Activated CD4-positive, alpha-beta T cell treated with anti-CD3 and anti-CD28 coated beads for 36 hours (primary cell): ENCODE results near the gene INO80E. TPM values are rescaled to one million over a fixed set of nuclear protein-coding genes. Genes with fewer than 3 reads are reported as not detected.

Source experiments
- ATAC-seq: fragments of 200-7000 bp; cut with Tn5 transposase; one replicate; pipeline ENCODE4 v1.10.0; 2021; ENCODE audit warnings: mild to moderate bottlenecking, moderate library complexity
- CTCF ChIA-PET: fragments of 350-600 bp; sonication (Branson Sonifier 250); formaldehyde crosslinking; loops from one replicate; lab custom pipeline; 2021; ENCODE audit warnings: antibody characterized with exemption; lab: Charles Lee
- POLR2A ChIA-PET: fragments of 350-600 bp; sonication (Branson Sonifier 250); formaldehyde crosslinking; loops from one replicate; lab custom pipeline; 2021; ENCODE audit warnings: antibody characterized with exemption, inconsistent platforms; lab: Charles Lee
- DNase-seq: peaks from one replicate; pipeline ENCODE4 v3.0.0-alpha.2; 2020
- H3K27ac Mint-ChIP-seq: one replicate; pipeline ENCODE4 v1.8.0; 2021; ENCODE audit warnings: mixed read lengths
- H3K27me3 Mint-ChIP-seq: one replicate; pipeline ENCODE4 v1.8.0; 2021; ENCODE audit warnings: mixed read lengths
- H3K36me3 Mint-ChIP-seq: one replicate; pipeline ENCODE4 v1.8.0; 2021; ENCODE audit warnings: low read depth, mixed read lengths
- H3K4me1 Mint-ChIP-seq: one replicate; pipeline ENCODE4 v1.8.0; 2021; ENCODE audit warnings: mixed read lengths
- H3K4me3 Mint-ChIP-seq: one replicate; pipeline ENCODE4 v1.8.0; 2021; ENCODE audit warnings: mild to moderate bottlenecking, moderate library complexity, mixed read lengths
- H3K9me3 Mint-ChIP-seq: one replicate; pipeline ENCODE4 v1.8.0; 2021; ENCODE audit warnings: low read depth, mixed read lengths
- intact Hi-C, 2 experiments: fragments of 100-400 bp; cut with DNase I in 1 of 2; cut with micrococcal nuclease in 1 of 2; formaldehyde crosslinking; loops; one replicate each; pipeline versions ENCODE4 v1.14.2 to v1.15.1; 2022 to 2024; cut with DNase I, micrococcal nuclease
- total RNA-seq, 2 experiments: library from RNA; stranded (reverse); gene quantifications; one replicate each; pipeline ENCODE4 v1.2.3, GENCODE V29; 2021

Gene INO80E
- total RNA-seq, 2 experiments from 2014 or later: 80.1 to 106 TPM

DNA sequence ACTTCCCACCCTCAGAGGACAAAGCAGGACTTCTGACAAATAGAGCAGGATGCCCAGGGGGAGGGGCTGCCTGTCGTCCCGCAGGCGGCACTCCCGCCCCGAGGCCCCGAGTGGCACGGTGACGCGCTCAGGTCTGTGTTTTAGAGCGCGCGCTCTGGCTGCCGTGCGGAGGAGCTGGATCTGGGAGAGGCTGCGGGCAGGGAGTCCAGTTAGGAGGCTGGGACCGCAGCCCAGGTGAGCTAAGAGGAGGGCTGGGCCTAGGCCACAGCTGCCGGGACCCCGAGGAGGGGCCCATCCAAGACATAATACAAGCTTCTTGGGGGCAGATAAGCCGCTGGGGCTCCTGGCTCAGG is 8.4 kb downstream of the INO80E start:
- ChIA-PET CTCF (interaction anchor here (1.3 to 2.0 kb wide), 2 partner anchors 305 to 313 kb away, joined by 3 to 12 read pairs; no protein-coding TSS in a partner anchor), POLR2A (interaction anchor here (0.5 to 0.6 kb wide), 3 partner anchors 344 to 733 kb away, joined by 3 to 4 read pairs (median 3); no protein-coding TSS in a partner anchor)
- intact Hi-C loops: no loop called here
- ATAC-seq (no peak), DNase-seq (no peak)
- no peak overlapping the region for H3K27ac Mint-ChIP-seq
- peaks cover 3% of the 10 kb centered on the region for H3K27me3 Mint-ChIP-seq
- peaks cover 16% of the 10 kb centered on the region for H3K36me3 Mint-ChIP-seq
- H3K9me3 Mint-ChIP-seq: no peaks in the 10 kb centered on the region
- peaks cover 6% of the 10 kb centered on the region for H3K4me1 Mint-ChIP-seq
- H3K4me3 Mint-ChIP-seq: no peak overlapping the region

DNA sequence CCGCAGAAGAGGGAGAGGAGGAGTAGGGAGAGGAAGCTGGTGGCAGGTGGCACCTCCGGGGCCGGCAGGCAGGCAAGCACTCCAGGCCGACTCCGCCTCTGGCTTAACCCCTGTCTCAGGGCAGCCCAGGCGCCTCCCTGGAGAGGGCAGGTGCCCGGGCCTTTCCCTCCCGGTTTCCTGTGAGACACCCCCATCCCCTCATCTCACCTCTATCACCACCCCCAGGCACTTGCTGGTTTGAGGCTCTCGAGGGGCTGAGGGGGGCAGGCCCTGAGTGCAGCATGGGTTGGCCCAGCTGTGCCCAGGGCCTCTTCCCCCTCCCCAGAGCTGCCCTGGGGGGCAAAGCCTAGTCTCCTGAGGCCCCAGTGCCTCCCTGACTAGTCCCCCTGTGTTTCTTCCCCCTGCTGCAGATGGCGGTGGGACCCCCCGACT is 8.8 kb downstream of the INO80E start:
- POLR2A ChIA-PET: interaction anchor here (0.5 to 0.6 kb wide), 2 partner anchors 344 to 733 kb away, joined by 3 read pairs; no protein-coding TSS in a partner anchor
- peak; percentile 21 for ATAC-seq

DNA sequence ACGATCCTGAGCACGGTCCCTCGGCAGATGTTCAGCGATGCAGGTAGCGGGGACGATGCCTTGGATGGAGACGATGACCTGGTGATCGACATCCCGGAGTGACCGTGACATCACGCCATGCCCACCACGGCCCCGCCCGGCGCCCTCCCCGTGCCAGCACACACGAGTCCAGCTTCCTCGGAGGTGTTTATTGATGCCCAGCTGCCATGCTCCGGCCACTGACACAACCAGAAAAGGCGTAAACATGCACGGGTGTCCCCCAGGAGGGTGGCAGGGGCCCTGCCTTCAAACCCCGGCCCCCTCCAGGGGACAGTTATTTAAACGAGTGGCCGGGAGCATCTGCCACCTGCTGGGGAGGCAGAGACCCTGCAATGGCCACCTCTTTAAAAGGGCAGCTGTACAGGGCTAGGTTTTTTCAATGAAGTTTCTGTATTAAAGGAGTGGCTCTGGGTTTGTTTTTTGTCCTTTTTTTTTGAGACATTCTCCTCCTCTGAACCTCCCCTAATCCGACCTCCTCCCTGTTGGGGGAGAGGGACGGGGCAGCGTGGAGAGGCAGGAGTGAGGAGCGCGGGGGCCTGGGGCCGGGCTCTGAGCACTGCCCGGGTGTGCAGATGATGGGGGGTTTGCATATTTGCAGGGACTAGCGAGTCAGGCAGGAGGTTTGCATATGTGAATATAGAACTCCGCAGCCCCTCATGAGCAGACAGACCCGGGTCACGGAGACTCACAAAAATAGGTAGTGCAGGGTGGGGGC is 9.5 kb downstream of the INO80E start:
- POLR2A ChIA-PET: interaction anchor here (0.6 kb wide), 1 partner anchor 80 kb away, joined by 4 read pairs; no protein-coding TSS in a partner anchor

More for the DNA sequence above, 8.8 kb downstream of the INO80E start:
- intact Hi-C loops: no loop called here
- Mint-ChIP-seq H3K27ac (no peak overlapping the region), H3K4me3 (no peak overlapping the region), H3K27me3 (peaks cover 6% of the 10 kb centered on the region), H3K36me3 (peaks cover 12% of the 10 kb centered on the region), H3K9me3 (no peaks in the 10 kb centered on the region), H3K4me1 (peaks cover 3% of the 10 kb centered on the region)
- CTCF ChIA-PET: interaction anchor here (0.6 to 2.0 kb wide), 4 partner anchors 15 to 313 kb away, joined by 3 to 12 read pairs (median 3); no protein-coding TSS in a partner anchor
- DNase-seq: no peak

DNA sequence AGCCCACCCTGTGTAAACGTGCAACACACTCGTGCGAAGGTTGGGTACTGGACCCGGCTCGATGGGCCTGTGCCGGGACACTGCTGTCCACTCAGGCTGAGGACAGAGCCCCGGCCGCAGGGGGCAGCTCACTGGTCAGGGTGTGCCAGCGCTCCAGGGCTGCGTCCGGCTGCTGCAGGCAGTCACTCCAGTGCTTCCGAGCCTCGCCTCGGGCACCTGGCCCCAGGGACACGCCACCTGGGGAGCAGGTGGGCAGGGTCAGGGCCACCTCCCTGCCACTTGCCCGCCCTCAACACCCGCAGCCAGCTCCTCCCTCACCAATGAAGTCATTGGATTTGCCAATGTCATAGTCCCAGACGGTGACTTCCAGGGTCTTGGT is 10.0 kb downstream of the INO80E start:
- ATAC-seq (no peak), DNase-seq (no peak)
- POLR2A ChIA-PET: interaction anchor here (0.6 kb wide), 1 partner anchor 80 kb away, joined by 4 read pairs; no protein-coding TSS in a partner anchor
- Mint-ChIP-seq H3K27me3 (peaks cover 11% of the 10 kb centered on the region), H3K36me3 (peaks cover 8% of the 10 kb centered on the region), H3K27ac (no peak overlapping the region), H3K4me3 (no peak overlapping the region), H3K4me1 (peaks cover 7% of the 10 kb centered on the region), H3K9me3 (no peaks in the 10 kb centered on the region)
- CTCF ChIA-PET: interaction anchor here (0.6 to 2.0 kb wide), 7 partner anchors 10 to 308 kb away, joined by 3 to 12 read pairs (median 3); partner anchors contain the start of genes HIRIP3 and INO80E
- intact Hi-C loops: no loop called here

More for the DNA sequence above, 9.5 kb downstream of the INO80E start:
- no peak overlapping the region for H3K4me3 Mint-ChIP-seq
- intact Hi-C loops: no loop called here
- CTCF ChIA-PET: interaction anchor here (0.6 to 2.0 kb wide), 7 partner anchors 10 to 307 kb away, joined by 3 to 12 read pairs (median 3); partner anchors contain the start of genes HIRIP3 and INO80E
- peaks cover 10% of the 10 kb centered on the region for H3K27me3 Mint-ChIP-seq
- H3K4me1 Mint-ChIP-seq: peaks cover 6% of the 10 kb centered on the region
- ATAC-seq (peak; percentile 73), DNase-seq (peak; percentile 65)
- H3K27ac Mint-ChIP-seq: no peak overlapping the region
- no peaks in the 10 kb centered on the region for H3K9me3 Mint-ChIP-seq
- peaks cover 9% of the 10 kb centered on the region for H3K36me3 Mint-ChIP-seq

DNA sequence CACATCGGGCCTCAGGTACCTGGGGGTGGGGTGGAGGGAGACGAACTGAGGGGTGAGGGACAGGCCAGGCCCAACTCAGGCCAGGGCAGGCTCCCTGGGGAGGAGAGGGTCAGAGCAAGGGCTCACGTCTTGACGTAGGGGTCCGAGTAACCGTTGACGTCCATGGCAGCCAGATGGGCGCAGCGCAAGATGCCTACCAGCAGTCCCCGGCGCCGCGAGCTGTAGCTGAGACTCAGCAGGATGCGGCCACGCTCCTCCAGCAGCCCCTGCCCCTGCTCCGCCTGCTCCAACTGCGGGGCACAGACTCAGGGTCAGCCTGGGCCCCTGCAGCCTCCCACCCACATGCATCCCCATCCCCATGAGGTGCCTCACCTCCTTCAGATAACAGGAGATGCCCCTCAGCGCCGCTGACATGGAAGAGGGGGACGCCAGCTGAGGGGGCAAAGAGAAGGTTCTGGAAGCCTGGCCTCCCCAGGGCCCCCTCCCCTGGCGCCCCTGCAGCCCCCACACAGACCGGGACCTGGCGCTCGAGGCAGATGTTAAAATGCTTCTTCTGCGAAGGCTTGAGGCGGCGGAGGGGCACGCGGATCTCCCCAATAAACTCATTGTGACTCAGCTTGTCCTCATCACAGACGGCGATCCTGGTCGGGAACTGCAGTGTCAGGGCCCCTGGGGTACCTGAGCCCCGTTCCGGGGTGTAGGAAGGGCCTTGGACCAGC is 10.8 kb downstream of the INO80E start:
- H3K9me3 Mint-ChIP-seq: no peaks in the 10 kb centered on the region
- H3K27me3 Mint-ChIP-seq: peaks cover 14% of the 10 kb centered on the region
- POLR2A ChIA-PET: no interaction called here

DNA sequence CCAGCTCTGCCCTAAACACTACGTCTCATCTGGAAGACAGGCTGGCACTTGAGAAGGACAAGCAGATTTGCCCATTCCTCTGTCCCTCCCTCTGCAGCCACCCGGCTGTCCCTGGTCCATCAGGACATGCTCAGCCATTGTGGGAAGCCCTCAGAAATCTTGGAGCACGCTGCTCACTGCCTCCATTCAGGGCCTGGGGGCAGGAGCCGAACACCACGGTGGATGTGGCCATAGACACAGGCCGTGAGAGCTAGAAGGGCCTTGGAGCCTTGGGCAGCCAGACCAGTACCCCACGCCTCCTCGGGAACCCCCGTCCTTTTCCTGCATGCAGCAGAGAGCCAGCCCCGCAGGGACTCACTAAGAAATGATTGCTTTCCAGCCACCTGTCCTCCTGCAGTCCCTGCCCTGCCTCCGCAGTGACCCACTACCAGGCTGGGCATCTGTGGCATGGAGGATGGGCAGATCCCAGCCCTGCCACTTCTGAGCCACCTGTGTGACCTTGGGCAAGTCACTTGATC is 11.4 kb downstream of the INO80E start:
- Mint-ChIP-seq H3K27me3 (peaks cover 18% of the 10 kb centered on the region), H3K9me3 (no peaks in the 10 kb centered on the region), H3K27ac (no peak overlapping the region), H3K36me3 (peaks cover 2% of the 10 kb centered on the region), H3K4me1 (peaks cover 11% of the 10 kb centered on the region), H3K4me3 (no peak overlapping the region)
- ATAC-seq (no peak), DNase-seq (no peak)
- POLR2A ChIA-PET: no interaction called here
- intact Hi-C loops: no loop called here
- CTCF ChIA-PET: interaction anchor here (0.6 kb wide), 1 partner anchor 64 kb away, joined by 3 read pairs; no protein-coding TSS in a partner anchor

More for the DNA sequence above, 10.8 kb downstream of the INO80E start:
- ATAC-seq (no peak), DNase-seq (no peak)
- CTCF ChIA-PET: interaction anchor here (0.8 to 0.9 kb wide), 2 partner anchors 11 to 206 kb away, joined by 3 to 4 read pairs; partner anchors contain the start of genes HIRIP3 and INO80E
- no peak overlapping the region for H3K4me3 Mint-ChIP-seq
- peaks cover 7% of the 10 kb centered on the region for H3K36me3 Mint-ChIP-seq
- intact Hi-C loops: no loop called here
- H3K27ac Mint-ChIP-seq: no peak overlapping the region
- peaks cover 8% of the 10 kb centered on the region for H3K4me1 Mint-ChIP-seq

DNA sequence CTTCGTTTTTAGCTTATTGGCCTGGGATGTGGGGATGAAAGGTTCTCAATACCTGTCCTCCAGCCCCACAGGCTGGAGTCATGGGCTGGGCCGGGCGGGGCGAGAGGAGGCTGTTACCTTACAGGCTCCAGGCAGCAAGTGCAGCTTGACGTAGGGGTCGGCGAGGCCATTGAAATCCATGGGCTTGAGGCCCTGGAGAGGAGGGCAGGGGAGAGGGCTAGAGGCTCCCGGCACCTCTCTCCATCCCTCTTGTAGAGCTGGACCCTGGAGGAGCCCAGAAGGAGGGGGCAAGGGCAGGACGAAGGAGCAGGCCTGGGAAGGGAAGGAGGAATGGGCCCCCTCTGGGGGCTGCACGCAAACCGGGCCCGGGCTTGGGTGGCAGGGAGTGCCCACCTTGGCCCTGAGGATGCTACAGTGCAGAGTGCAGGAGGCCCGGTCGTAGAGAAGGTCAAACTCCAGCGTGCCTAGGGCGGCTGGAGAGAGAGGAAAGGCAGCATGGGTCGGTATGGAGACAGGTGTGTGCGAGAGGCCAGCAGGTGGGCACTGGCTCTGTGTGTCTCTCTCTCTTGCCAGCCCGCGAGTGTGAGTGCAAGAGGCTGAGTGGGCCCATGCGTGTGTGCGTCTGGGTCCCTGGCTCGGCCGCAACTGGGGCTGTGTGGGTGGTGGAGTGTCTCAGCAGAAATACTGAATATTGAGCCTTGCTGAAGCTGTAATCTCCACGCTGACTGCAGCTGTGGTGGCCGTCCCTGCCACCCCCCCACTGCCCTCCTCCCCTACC is 13.2 kb downstream of the INO80E start:
- no peaks in the 10 kb centered on the region for H3K9me3 Mint-ChIP-seq
- no peak for DNase-seq
- no peak overlapping the region for H3K4me3 Mint-ChIP-seq
- ATAC-seq: no peak
- CTCF ChIA-PET: interaction anchor here (0.8 kb wide), 1 partner anchor 109 kb away, joined by 3 read pairs; no protein-coding TSS in a partner anchor
- H3K4me1 Mint-ChIP-seq: peaks cover 9% of the 10 kb centered on the region
- POLR2A ChIA-PET: no interaction called here
- H3K27ac Mint-ChIP-seq: no peak overlapping the region
- intact Hi-C loops: no loop called here
- H3K27me3 Mint-ChIP-seq: peaks cover 18% of the 10 kb centered on the region
- H3K36me3 Mint-ChIP-seq: no peaks in the 10 kb centered on the region

DNA sequence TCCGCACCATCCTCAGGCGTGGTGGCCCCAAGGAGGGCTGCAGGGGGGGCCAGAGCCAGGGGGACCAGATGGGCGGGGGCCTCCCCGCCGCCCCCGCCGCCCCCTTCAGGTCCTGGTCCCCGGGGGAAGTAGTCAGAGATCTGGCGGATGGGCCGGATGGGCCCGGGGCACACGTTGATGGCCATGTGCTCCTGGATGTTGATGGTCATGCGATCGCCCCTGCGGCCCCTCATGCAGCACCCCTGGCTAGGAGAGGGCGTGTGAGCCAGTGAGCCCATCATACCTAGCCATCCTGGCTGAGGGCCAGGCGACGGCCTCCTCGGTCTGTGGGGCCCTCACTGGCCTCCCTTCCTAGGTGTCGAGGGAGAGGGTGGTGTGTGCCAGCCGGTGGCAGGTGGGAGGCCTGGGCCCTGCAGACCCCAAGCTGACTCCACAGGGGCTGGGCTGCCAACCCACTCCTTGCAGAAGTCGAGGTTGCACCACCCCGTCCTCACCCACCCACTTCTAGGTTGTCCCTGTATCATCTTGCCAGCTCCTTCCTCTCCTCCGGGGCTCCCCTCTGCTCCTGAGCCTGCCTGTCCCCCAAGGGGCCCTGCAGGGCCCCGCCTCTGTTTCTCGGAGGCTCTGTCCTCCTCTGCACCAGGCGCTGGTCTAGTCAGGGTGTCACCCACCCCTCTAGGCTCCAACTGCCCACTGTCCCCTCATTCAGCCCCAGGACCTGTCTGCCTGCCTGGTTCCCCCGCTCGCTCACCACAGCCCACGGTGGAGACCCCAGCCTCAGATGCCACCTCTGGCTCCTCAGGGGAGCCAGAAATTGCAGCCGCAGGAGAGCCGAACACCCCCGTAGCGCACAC is 14.2 kb downstream of the INO80E start:
- Mint-ChIP-seq H3K4me1 (peaks cover 9% of the 10 kb centered on the region), H3K36me3 (no peaks in the 10 kb centered on the region), H3K4me3 (peak overlapping the region; percentile 61), H3K27me3 (peaks cover 18% of the 10 kb centered on the region), H3K27ac (no peak overlapping the region), H3K9me3 (no peaks in the 10 kb centered on the region)
- ATAC-seq: peak; percentile 20
- ChIA-PET CTCF (interaction anchor here (0.8 kb wide), 1 partner anchor 110 kb away, joined by 3 read pairs; no protein-coding TSS in a partner anchor), POLR2A (no interaction called here)
- DNase-seq: no peak
- intact Hi-C loops: no loop called here

DNA sequence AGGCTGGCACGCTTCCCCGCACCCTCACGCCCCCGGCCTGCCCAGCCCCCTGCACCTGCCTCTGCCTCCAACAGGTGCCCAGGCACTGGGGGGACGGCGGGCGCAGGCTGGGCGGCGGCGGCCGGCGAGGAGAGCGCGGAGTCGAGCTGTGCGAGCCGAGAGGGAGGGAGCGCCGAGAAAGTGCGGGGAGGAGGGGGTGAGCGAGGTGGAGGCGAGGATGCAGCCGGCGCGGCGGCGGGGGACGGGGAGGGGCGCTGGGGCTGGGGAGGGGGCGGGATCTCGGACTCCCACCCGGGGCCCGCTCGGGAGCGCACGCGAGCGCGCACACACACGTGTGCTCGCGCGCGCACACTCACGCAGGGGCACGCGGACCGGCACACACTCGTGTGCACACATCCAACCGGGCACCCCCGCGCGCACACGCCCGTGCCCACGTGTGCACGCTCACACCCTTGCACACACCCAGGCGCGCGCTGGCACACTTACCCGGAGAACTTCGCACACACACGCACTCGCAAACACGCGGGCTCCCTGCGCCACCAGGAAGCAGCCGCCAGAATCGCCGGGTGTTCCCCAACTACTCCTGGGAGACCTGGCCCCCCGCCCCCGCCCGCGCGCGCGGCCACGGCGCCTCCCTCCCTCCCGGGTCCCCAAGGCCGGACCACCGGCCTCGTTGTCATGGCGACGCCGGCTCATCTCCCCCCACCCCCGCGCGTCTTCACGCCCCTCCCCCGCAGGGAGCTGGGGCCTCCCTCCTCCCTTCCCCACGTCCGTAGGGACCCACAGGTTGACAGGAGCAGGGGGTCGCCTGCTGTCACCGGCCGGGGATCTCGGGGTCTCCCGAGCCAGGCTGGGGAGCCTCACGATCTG is 15.0 kb downstream of the INO80E start, which contains the start of gene DOC2A:
TSS of gene DOC2A (minus strand) at position 184 of the 870 bp plus-strand sequence. CDS start 805 bp downstream, outside the sequence.
- ATAC-seq (peak; percentile 74), DNase-seq (peak; percentile 64)
- H3K36me3 Mint-ChIP-seq: no peaks in the 10 kb centered on the region
- peaks cover 18% of the 10 kb centered on the region for H3K27me3 Mint-ChIP-seq
- CTCF ChIA-PET: no interaction called here
- H3K4me3 Mint-ChIP-seq: peak within 1 kb of the TSS; percentile 61
- intact Hi-C loops: no loop called here
- H3K4me1 Mint-ChIP-seq: peaks cover 9% of the 10 kb centered on the region
- H3K9me3 Mint-ChIP-seq: no peaks in the 10 kb centered on the region
- POLR2A ChIA-PET: no interaction called here
- H3K27ac Mint-ChIP-seq: no peak within 1 kb of the TSS
